AG09319 (cell line): ENCODE measurements around the gene PBOV1.

Source experiments
- DNase-seq: peaks from one replicate; pipeline ENCODE4 v3.0.0-alpha.2; 2010; ENCODE audit warnings: low read depth; ENCODE audit errors: extremely low read depth
- CTCF ChIP-seq: IDR thresholded peaks from 2 replicates; pipeline ENCODE4 v1.5.1; 2011; ENCODE audit warnings: low read depth, mild to moderate bottlenecking, inconsistent platforms, low read length, moderate library complexity

The PBOV1 gene

DNA sequence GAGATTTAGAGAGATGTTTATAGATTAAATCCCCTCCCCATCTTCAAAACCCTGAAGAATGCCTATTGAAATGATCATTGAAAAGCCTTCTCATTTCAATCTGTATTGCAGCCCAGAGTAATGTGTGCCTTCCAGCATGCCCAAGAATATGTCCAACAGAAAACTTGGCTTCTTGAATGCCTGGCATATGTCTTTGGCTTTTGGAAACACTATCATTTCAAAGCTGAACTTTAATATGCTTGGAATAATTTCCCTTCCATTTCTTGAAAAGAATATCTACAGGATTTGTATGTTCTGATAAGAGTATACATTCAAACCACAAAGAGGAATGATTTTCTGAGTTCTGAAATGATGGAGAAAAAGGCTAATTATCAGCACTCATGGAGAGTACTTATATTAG, 11.9 kb upstream of the PBOV1 start:
- DNase-seq: no peak
- TF ChIP-seq CTCF: no peak

- no peak for TF ChIP-seq CTCF
These were observed 11.4 kb upstream of the PBOV1 start for GRCh38 chr6:138229663-138230179.

DNA sequence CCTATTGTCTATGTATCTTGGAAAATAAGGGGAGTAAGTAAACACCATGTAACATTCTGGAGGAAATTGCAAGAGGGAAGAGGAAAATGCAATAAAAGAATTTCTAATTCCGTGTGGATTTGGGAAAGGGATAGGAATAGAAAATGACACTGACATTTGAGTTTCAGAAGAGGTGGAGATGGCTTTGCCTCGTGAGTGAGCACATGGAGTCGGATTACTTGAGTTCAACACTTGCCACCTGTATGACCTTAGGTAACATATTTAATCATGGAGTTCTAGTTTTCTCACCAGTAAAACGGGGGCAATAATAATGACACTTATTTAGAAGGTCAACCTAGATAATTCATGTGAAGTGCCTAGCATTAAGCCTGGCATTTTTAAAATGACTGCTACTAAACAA, 10.8 kb upstream of the PBOV1 start:
- no peak for DNase-seq
- no peak for TF ChIP-seq CTCF

More at GRCh38 chr6:138229663-138230179, 11.4 kb upstream of the PBOV1 start:
- DNase-seq: no peak

DNA sequence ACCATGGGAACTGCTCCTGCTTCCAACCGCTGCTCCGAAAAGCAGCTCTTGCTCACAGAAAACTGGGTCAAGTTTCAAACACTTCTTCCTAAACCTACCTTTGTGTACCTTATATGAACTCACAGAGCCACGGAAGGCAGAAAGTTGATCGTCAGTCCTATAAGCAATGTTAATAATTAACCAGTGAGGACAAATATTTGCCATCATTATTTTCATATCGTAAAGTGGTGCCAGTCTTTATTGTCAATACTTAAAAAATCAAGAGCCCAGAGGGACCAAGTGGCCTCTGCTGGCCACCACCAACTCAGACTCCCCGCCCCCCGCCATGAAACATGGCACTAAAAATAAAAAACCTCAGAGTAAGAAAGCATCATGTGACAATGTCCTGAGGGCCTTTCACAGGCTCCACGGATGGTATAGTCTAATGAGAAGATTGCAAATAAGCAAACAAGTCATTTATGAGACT, 9.1 kb upstream of the PBOV1 start:
- no peak for TF ChIP-seq CTCF
- DNase-seq: no peak

DNA sequence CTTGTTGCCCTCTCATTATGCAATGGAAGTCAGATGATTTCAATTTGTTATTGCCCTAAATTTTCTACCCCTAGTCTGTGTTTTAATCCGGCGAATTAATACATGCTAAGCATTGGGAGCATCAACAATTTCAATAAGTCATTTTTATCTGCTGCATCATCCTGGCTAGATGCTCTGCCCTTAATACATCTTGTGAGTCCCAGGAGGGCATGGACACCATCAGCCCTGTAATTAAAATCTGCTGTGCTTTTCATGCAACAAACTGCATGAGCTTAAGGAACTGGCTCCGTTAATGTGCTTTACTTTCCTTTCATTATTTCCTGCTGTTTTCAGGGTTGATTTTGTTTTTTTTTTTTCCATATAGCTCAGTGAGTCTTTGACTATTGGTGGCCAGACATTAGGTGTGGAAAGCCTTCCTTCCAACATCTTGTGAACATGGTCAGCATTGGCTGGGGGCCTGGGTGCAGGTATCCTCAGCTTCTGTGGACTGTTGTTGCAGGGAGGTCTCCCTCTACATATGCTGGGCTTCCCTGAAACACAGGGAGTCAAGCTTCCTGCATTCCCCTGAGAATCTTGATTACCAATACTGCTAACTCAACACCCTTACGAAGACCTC, 8.5 kb upstream of the PBOV1 start:
- DNase-seq: no peak
- no peak for TF ChIP-seq CTCF

DNA sequence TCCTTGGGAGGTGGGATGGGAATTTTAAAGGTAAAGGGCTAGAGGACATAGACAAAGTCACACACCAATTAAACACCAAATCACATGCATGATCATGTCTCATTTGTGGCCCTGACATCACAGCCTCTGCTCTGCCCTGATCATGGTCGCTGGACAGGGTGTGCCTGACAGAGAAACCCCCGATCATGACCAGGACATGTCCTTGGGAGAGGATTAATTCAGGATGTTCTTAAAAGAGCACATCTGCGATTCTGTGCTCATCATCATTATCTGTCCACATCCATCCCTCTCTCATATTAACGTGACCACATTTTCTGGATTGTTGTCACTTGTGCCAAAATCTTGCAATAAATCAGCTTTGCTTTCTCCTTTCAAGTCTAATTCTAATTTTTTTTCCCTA, 7.7 kb upstream of the PBOV1 start:
- TF ChIP-seq CTCF: no peak
- DNase-seq: no peak

DNA sequence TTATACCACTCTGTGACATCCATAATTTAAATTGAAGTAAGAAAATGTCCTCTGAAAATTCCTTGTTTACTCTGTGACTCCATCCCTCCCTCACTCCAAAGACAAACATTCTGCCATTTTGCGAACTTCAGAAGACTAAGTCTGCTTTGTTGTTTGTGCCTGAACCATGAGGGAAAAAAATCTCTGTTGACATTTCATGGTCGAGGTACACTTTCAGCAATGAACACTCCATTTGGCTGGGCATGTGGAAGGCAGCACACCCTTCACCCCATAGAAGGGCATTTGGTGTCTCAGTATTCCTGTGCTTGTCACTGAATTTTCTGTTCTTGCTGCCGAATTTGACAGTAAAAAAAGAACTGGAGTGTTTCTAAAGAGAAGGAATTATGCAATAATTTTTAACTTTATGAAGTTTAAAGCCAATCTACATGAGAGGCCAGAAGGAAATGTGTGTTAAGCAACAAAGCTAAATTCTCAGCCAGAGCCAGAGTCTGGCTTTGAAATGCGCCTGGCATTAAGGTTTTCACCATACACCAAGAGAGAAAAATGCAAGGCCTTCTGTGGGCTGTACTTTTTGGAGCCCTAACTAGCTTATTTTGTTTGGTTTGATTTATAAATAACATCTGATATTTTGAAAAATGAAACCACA, 4.7 kb upstream of the PBOV1 start:
- no peak for DNase-seq
- no peak for TF ChIP-seq CTCF
